Fibroblast of the aortic adventitia (primary cell): ENCODE results near the gene OR4N2. TPM values are rescaled to one million over a fixed set of nuclear protein-coding genes. Genes with fewer than 3 reads are reported as not detected.
"Not testable (repeated sequence)": the region's sequence is repeated elsewhere in the genome, so short reads cannot be mapped to it uniquely, and the experiment has no call there.

Source experiments
- DNase-seq: peaks from one replicate; pipeline ENCODE4 v3.0.0-alpha.2; 2010; ENCODE audit warnings: low read depth
- H3K4me3 ChIP-seq: 2 replicates; pipeline ENCODE4 v1.5.1; 2011; ENCODE audit warnings: low read depth, mild to moderate bottlenecking, control low read depth, low read length, moderate library complexity
- CTCF ChIP-seq: IDR thresholded peaks from 2 replicates; pipeline ENCODE4 v1.5.1; 2011; ENCODE audit warnings: mild to moderate bottlenecking, low read length, control low read depth, inconsistent platforms; ENCODE audit not compliant: insufficient read depth
- total RNA-seq: library from RNA; depleted of rRNA; stranded (reverse); fragments of >200 nt; gene quantifications from 2 replicates; pipeline ENCODE4 v1.2.3, GENCODE V29; 2012; ENCODE audit warnings: low replicate concordance

OR4N2 gene
- total RNA-seq, 1 donor = not detected

- DNase-seq = no peak
- H3K4me3 ChIP-seq = no peak overlapping the region
- no peak for TF ChIP-seq CTCF
Observed at GRCh38 chr14:19828314-19828713, 24.7 kb downstream of the OR4N2 start.

- not testable (repeated sequence) for H3K4me3 ChIP-seq, DNase-seq
Observed at GRCh38 chr14:19834203-19834848, 30.8 kb downstream of the OR4N2 start.

- TF ChIP-seq CTCF = no peak
- H3K4me3 ChIP-seq = no peak overlapping the region
- no peak for DNase-seq
Observed at GRCh38 chr14:19838433-19838832, 34.9 kb downstream of the OR4N2 start.

GRCh38 chr14:19851365-19851764 lies 47.8 kb downstream of the OR4N2 start:
- DNase-seq = no peak
- TF ChIP-seq CTCF = no peak
- H3K4me3 ChIP-seq = no peak overlapping the region

GRCh38 chr14:19866061-19866669 lies 62.6 kb downstream of the OR4N2 start:
- DNase-seq, H3K4me3 ChIP-seq: not testable (repeated sequence)

GRCh38 chr14:19873178-19873577 lies 69.6 kb downstream of the OR4N2 start:
- no peak for DNase-seq

GRCh38 chr14:19874842-19875241 lies 71.3 kb downstream of the OR4N2 start, which contains the start of gene OR4K2:
Gene OR4K2 (plus strand): TSS chr14:19875142. CDS start chr14:19876268, 1,126 bp downstream.
- no peak for TF ChIP-seq CTCF
- DNase-seq = no peak
- no peak within 1 kb of the TSS for H3K4me3 ChIP-seq

More at GRCh38 chr14:19873178-19873577, 69.6 kb downstream of the OR4N2 start:
- TF ChIP-seq CTCF = no peak
- H3K4me3 ChIP-seq = no peak overlapping the region
